Gastroesophageal sphincter (tissue), 4 donors: ENCODE data around the gene GABRA1. TPM values are rescaled to one million over a fixed set of nuclear protein-coding genes. Genes with fewer than 3 reads are reported as not detected.

Source experiments
- ATAC-seq: fragments of 150-250 bp; one replicate; pipeline ENCODE4 v1.9.1; 2016; ENCODE audit warnings: mild to moderate bottlenecking, moderate library complexity
- H3K27ac ChIP-seq, 4 donors: fragments of 200-600 bp; sonication (generic) in 3 of 4; 1 replicate in 3 of 4; 2 replicates in 1 of 4; pipeline ENCODE4 v1.5.1; 2016 to 2019
- H3K27me3 ChIP-seq: fragments of 200-600 bp; sonication (generic); one replicate; pipeline ENCODE4 v1.5.1; 2019
- H3K36me3 ChIP-seq, 2 donors: fragments of 200-600 bp; sonication (generic); one replicate each; pipeline ENCODE4 v1.5.1; 2019; ENCODE audit warnings: control low read depth in 1 of 2
- H3K4me1 ChIP-seq, 3 donors: fragments of 200-600 bp; sonication (generic); 1 replicate in 2 of 3; 2 replicates in 1 of 3; pipeline ENCODE4 v1.5.1; 2016 to 2019; ENCODE audit warnings: control low read depth in 2 of 3
- H3K4me3 ChIP-seq, 2 donors: fragments of 200-600 bp; sonication (generic); one replicate each; pipeline ENCODE4 v1.5.1; 2019; ENCODE audit warnings: mild to moderate bottlenecking in 1 of 2, moderate library complexity in 1 of 2
- H3K9me3 ChIP-seq, 3 donors: fragments of 200-600 bp; sonication (generic); one replicate each; pipeline ENCODE4 v1.5.1; 2017 to 2019; ENCODE audit warnings: control low read depth in 2 of 3
- POLR2A ChIP-seq, 2 donors: fragments of 450-650 bp; IDR thresholded peaks; one replicate each; pipeline ENCODE4 v1.6.1; 2017; ENCODE audit warnings: antibody characterized with exemption in 2 of 2, mild to moderate bottlenecking in 2 of 2, moderate library complexity in 1 of 2
- POLR2AphosphoS5 ChIP-seq: sonication (generic); formaldehyde crosslinking; IDR thresholded peaks from one replicate; pipeline ENCODE4 v1.6.1; 2017; ENCODE audit warnings: antibody characterized with exemption
- WGBS, 2 donors: methylation state at CpG; one replicate each; pipeline ENCODE4 v1.1.5; 2018; ENCODE audit warnings: low coverage in 1 of 2; 5-methylcytosine and 5-hydroxymethylcytosine counted together
- total RNA-seq, 4 donors: library from RNA; depleted of rRNA; stranded (reverse); fragments of >200 nt; gene quantifications; one replicate each; pipeline ENCODE4 v1.1.0, GENCODE V29; 2016
- TF ChIP-seq, protein P1 (sequence below), 4 experiments: fragments of 200-600 bp in 2 of 4; fragments of 450-650 bp in 2 of 4; sonication (generic) in 1 of 4; IDR thresholded peaks; one replicate each; pipeline ENCODE4 v1.5.1; 2017 to 2019; ENCODE audit warnings: antibody characterized with exemption in 4 of 4, mild to moderate bottlenecking in 2 of 4, moderate library complexity in 2 of 4

Gene GABRA1
- total RNA-seq, 4 donors from 2014 or later: 3.1 TPM; not detected in 3

DNA sequence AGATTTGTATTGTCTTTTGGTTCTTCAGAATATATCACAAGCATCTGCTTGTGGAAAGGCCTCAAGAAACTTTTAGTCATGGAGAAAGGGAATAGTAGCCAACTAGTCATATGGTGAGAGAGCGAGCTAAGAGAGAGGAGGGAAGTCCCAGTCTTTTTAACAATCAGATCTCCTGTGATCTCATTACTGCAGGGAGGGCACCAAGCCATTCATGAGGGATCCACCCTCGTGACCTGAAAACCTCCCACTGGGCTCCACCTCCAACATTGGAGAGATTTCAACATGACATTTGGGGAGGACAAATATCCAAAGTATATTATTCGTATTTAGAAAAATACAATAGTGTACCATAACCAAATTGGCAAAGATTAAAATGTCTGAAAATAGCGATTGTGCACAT lies 99.0 kb downstream of the GABRA1 start:
- no peaks in the 10 kb centered on the region for H3K27me3 ChIP-seq
- no peak for TF ChIP-seq POLR2A (IDR thresholded peaks at IDR 0.05)
- TF ChIP-seq, protein P1, sequence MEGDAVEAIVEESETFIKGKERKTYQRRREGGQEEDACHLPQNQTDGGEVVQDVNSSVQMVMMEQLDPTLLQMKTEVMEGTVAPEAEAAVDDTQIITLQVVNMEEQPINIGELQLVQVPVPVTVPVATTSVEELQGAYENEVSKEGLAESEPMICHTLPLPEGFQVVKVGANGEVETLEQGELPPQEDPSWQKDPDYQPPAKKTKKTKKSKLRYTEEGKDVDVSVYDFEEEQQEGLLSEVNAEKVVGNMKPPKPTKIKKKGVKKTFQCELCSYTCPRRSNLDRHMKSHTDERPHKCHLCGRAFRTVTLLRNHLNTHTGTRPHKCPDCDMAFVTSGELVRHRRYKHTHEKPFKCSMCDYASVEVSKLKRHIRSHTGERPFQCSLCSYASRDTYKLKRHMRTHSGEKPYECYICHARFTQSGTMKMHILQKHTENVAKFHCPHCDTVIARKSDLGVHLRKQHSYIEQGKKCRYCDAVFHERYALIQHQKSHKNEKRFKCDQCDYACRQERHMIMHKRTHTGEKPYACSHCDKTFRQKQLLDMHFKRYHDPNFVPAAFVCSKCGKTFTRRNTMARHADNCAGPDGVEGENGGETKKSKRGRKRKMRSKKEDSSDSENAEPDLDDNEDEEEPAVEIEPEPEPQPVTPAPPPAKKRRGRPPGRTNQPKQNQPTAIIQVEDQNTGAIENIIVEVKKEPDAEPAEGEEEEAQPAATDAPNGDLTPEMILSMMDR (IDR thresholded peaks at IDR 0.05): no peak
- no peak for TF ChIP-seq POLR2AphosphoS5
- WGBS, 2 donors: 68 to 69% methylated on average over 4 of the region's 4 CpGs
- H3K27ac ChIP-seq: no peak overlapping the region
- no peaks in the 10 kb centered on the region for H3K4me1 ChIP-seq
- H3K36me3 ChIP-seq: no peaks in the 10 kb centered on the region
- ATAC-seq: no peak
- no peaks in the 10 kb centered on the region for H3K9me3 ChIP-seq
- H3K4me3 ChIP-seq: no peak overlapping the region

Other genes with a start within 250 kb of the GABRA1 start
- gene GABRA6, start 162.4 kb upstream of the GABRA1 start, total RNA-seq: under 1 TPM in 1 of 4 donors, not detected in 3; 0.23 TPM
- gene GABRG2, start 219.7 kb downstream of the GABRA1 start, total RNA-seq: under 1 TPM in 3 of 4 donors, not detected in 1; 0.27 to 0.40 (median 0.39) TPM